Mucosa of stomach (tissue), 1 donor: ENCODE measurements around the gene TCEAL2.

Experiments used
- H3K27me3 ChIP-seq: one replicate; pipeline ENCODE4 v1.7.0; 2013; ENCODE audit warnings: mild to moderate bottlenecking, low read length; ENCODE audit not compliant: control insufficient read depth, insufficient read depth
- H3K36me3 ChIP-seq: one replicate; pipeline ENCODE4 v1.7.0; 2013; ENCODE audit warnings: low read length; ENCODE audit not compliant: control insufficient read depth, insufficient read depth
- H3K4me1 ChIP-seq: one replicate; pipeline ENCODE4 v1.7.0; 2013; ENCODE audit warnings: mild to moderate bottlenecking, low read length; ENCODE audit not compliant: control insufficient read depth, insufficient read depth
- H3K4me3 ChIP-seq: one replicate; pipeline ENCODE4 v1.7.0; 2013; ENCODE audit warnings: low read length
- H3K9ac ChIP-seq: one replicate; pipeline ENCODE4 v1.7.0; 2013; ENCODE audit warnings: mild to moderate bottlenecking, low read length, moderate library complexity
- H3K9me3 ChIP-seq: one replicate; pipeline ENCODE4 v1.7.0; 2013; ENCODE audit warnings: mild to moderate bottlenecking, low read length, moderate library complexity; ENCODE audit not compliant: control insufficient read depth
- donor health status: Pancreatic carcinoma.

The TCEAL2 gene

GRCh38 chrX:102154218-102154860 is 28.9 kb downstream of the TCEAL2 start:
- Histone ChIP-seq H3K9ac (no peak overlapping the region), H3K4me1 (no peaks in the 10 kb centered on the region), H3K36me3 (no peaks in the 10 kb centered on the region), H3K4me3 (no peak overlapping the region), H3K9me3 (no peaks in the 10 kb centered on the region), H3K27me3 (no peaks in the 10 kb centered on the region)

- Histone ChIP-seq H3K4me3 (peak overlapping the region; percentile 60), H3K9me3 (no peaks in the 10 kb centered on the region), H3K4me1 (no peaks in the 10 kb centered on the region), H3K9ac (peak overlapping the region; percentile 59), H3K36me3 (no peaks in the 10 kb centered on the region), H3K27me3 (no peaks in the 10 kb centered on the region)
Measured at GRCh38 chrX:102154900-102155805, 29.7 kb downstream of the TCEAL2 start.

- peak within 1 kb of the TSS; percentile 59 for H3K9ac ChIP-seq
- H3K9me3 ChIP-seq = no peaks in the 10 kb centered on the region
- H3K4me1 ChIP-seq = no peaks in the 10 kb centered on the region
- H3K36me3 ChIP-seq = no peaks in the 10 kb centered on the region
- no peaks in the 10 kb centered on the region for H3K27me3 ChIP-seq
- peak within 1 kb of the TSS; percentile 60 for H3K4me3 ChIP-seq
Measured at GRCh38 chrX:102155806-102156179, 30.3 kb downstream of the TCEAL2 start, which contains the start of gene BEX5. TSS of gene BEX5 (minus strand) at chrX:102155977. CDS start at chrX:102154265, 1,712 bp downstream.
